SJSA1 (cell line): ENCODE results near the gene VIT. TPM values are rescaled to one million over a fixed set of nuclear protein-coding genes. Genes with fewer than 3 reads are reported as not detected.

Experiments
- DNase-seq, 2 experiments: peaks; one replicate each; pipeline ENCODE4 v3.0.0-alpha.2; 2015 to 2020; ENCODE audit warnings: low spot score in 2 of 2, low read depth in 1 of 2
- H3K27ac ChIP-seq: fragments of 250-450 bp; sonication (Bioruptor Pico); 2 replicates; pipeline ENCODE4 v1.5.1; 2020; ENCODE audit warnings: mild to moderate bottlenecking, moderate library complexity
- H3K27me3 ChIP-seq: fragments of 250-450 bp; sonication (Bioruptor Pico); replicated peaks from 2 replicates; pipeline ENCODE4 v1.5.1; 2020; ENCODE audit warnings: mild to moderate bottlenecking, moderate library complexity
- H3K36me3 ChIP-seq: fragments of 250-450 bp; sonication (Bioruptor Pico); 2 replicates; pipeline ENCODE4 v1.5.1; 2020; ENCODE audit warnings: mild to moderate bottlenecking
- H3K4me1 ChIP-seq: fragments of 250-450 bp; sonication (Bioruptor Pico); replicated peaks from 2 replicates; pipeline ENCODE4 v1.6.1; 2021; ENCODE audit warnings: mild to moderate bottlenecking
- H3K4me3 ChIP-seq: fragments of 250-450 bp; sonication (Bioruptor Pico); 2 replicates; pipeline ENCODE4 v1.5.1; 2020; ENCODE audit warnings: mild to moderate bottlenecking
- H3K9me3 ChIP-seq: fragments of 250-450 bp; sonication (Bioruptor Pico); replicated peaks from 2 replicates; pipeline ENCODE4 v1.5.1; 2020; ENCODE audit warnings: mild to moderate bottlenecking
- total RNA-seq: library from RNA; depleted of rRNA; stranded (reverse); fragments of >200 nt; shearing (Covaris generic); gene quantifications from 2 replicates; pipeline ENCODE4 v1.2.3, GENCODE V29; 2014

The VIT gene
- total RNA-seq, 1 experiment from 2014 or later: 1.1 TPM

DNA sequence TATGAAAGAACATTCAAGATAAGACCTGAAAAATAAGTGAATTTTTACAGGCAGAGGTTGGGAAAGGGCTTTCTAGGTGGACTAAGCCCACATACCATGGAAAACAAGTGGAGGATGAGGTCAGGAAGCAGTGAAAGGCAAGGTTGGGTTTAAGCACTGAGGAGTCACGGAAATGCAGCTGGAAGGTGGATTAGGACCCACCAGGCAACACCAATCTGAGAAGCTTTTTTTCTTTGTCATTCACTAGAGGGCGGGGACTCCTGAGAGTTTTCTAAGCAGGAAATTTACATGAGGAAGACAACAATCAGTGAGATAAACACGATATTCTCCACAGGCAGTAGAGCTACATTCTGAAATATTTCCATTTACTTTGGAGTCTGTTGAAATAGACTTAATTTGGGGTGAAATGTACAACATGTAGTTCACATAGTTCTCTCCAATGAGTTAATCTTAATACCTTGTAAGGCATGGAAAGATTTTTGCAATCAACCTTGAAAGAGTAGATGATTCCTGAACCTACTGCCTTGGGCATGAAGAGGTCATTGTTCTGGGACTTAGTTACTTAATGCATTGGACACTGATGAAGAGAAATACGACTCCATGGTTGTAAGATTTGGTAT lies 40.7 kb downstream of the VIT start:
- no peak overlapping the region for H3K27ac ChIP-seq
- H3K4me1 ChIP-seq: peaks cover 19% of the 10 kb centered on the region
- no peaks in the 10 kb centered on the region for H3K36me3 ChIP-seq
- H3K4me3 ChIP-seq: no peak overlapping the region
- H3K9me3 ChIP-seq: no peaks in the 10 kb centered on the region
- H3K27me3 ChIP-seq: no peaks in the 10 kb centered on the region
- no peak for DNase-seq

DNA sequence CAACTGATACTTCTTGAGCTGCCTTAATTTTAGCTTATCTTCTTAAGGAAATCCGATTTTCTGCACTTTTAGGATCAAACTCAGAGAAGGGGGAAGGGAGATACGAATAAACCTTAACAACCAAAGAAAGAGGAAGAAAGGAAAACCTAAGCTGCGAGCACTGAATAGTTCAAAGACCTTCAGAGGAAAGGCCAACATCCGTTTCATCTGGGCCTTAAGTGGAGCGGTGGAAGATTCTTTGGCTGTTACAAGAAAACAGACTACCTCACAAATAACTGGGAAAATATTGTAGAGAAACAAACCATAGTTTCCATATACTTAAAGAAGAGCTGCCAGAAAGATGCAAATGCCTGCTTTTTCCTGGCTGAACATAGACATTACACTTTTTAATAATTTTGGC lies 43.6 kb downstream of the VIT start:
- H3K36me3 ChIP-seq: no peaks in the 10 kb centered on the region
- no peaks in the 10 kb centered on the region for H3K27me3 ChIP-seq
- peaks cover 21% of the 10 kb centered on the region for H3K4me1 ChIP-seq
- H3K4me3 ChIP-seq: no peak overlapping the region
- no peak for DNase-seq
- no peak overlapping the region for H3K27ac ChIP-seq
- no peaks in the 10 kb centered on the region for H3K9me3 ChIP-seq

DNA sequence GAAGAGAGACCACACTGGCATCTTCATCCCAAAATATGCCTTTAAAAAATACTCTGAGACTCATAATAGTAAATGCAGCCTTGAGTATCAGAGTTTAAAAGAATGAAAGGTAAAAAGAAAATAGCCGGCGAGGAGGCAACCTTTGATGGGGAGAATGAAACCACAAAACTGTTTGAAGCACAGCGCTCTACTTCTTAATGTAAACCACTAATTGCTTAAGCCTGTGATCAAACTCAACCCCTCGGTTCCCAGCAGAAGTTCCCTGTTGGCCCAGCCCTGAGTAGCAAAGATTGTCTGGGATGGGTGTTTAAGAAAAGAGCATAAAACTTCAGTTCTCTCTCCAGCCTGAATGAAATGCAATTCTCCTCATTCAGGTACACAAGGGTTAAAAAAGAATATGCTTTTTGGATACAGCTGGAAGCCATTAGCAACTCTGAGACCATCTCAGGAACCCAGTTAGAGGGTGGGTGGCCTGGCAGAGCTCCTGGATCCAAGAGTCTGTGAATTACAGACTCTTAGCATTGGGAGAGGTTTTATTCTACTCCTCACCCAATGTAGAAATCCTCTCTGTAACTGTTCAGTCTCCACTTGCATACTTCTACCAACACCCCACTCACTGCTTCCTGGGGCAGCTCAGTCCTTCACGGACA lies 44.8 kb downstream of the VIT start:
- peak in 1 of 2 experiments; percentile 10 for DNase-seq
- Histone ChIP-seq H3K27me3 (no peaks in the 10 kb centered on the region), H3K9me3 (no peaks in the 10 kb centered on the region), H3K4me1 (peaks cover 21% of the 10 kb centered on the region), H3K4me3 (no peak overlapping the region), H3K36me3 (no peaks in the 10 kb centered on the region), H3K27ac (no peak overlapping the region)

DNA sequence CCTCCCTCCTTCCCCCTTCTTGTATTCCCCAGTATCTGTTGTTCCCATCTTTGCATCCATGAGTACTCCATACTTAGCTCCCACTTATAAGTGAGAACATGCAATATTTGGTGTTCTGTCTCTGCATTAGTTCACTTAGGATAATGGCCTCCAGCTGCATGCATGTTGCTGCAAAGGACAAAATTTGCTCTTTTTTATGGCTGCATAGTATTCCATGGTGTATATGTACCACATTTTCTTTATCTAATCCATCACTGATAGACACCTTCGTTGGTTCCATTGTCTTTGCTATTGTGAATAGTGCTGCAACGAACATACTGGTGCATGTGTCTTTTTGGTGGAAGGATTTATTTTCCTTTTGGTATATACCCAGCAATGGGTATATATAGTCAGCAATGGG lies 47.4 kb downstream of the VIT start:
- no peak overlapping the region for H3K4me3 ChIP-seq
- H3K27ac ChIP-seq: no peak overlapping the region
- no peaks in the 10 kb centered on the region for H3K9me3 ChIP-seq
- H3K4me1 ChIP-seq: peaks cover 33% of the 10 kb centered on the region
- no peaks in the 10 kb centered on the region for H3K36me3 ChIP-seq
- H3K27me3 ChIP-seq: no peaks in the 10 kb centered on the region
- no peak for DNase-seq

DNA sequence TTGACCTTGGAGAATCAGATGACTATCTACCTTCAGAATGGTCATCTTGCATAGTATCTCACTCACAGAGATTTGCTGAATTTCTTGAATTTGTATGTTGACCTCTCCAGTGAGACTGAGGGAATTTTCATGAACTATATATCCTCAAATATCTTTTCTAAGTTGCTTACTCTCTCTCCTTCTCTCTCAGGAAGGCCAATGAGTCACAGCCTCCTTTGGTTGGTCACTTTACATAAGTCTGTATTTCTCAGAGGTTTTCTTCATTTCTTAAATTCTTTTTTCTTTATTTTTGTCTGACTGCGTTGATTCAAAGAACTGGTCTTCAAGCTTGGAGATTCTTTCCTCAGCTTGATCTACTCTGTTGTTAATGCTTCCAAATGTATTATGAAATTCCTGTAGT lies 51.7 kb downstream of the VIT start:
- H3K4me3 ChIP-seq: no peak overlapping the region
- no peak for DNase-seq
- no peaks in the 10 kb centered on the region for H3K27me3 ChIP-seq
- H3K9me3 ChIP-seq: no peaks in the 10 kb centered on the region
- peaks cover 12% of the 10 kb centered on the region for H3K4me1 ChIP-seq
- H3K36me3 ChIP-seq: no peaks in the 10 kb centered on the region
- no peak overlapping the region for H3K27ac ChIP-seq

DNA sequence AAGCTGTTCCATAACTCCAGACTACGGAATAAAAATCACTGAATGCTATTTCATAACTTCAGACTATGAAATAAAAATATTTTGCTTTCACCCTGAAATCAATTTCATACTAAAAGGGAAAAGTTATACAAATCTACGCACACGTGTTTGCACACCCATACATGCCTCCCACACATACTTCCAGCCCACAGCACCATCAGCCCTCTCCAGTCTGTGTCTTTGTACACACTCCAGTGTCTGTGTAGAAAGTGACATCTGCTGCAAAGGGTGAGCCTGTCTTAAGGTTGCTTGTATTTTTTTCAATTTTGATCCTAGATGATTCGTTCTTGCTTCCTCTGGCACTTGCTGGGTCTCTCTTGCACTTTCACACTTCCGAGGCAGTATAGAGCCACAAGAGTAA lies 53.6 kb downstream of the VIT start:
- no peaks in the 10 kb centered on the region for H3K36me3 ChIP-seq
- no peak for DNase-seq

DNA sequence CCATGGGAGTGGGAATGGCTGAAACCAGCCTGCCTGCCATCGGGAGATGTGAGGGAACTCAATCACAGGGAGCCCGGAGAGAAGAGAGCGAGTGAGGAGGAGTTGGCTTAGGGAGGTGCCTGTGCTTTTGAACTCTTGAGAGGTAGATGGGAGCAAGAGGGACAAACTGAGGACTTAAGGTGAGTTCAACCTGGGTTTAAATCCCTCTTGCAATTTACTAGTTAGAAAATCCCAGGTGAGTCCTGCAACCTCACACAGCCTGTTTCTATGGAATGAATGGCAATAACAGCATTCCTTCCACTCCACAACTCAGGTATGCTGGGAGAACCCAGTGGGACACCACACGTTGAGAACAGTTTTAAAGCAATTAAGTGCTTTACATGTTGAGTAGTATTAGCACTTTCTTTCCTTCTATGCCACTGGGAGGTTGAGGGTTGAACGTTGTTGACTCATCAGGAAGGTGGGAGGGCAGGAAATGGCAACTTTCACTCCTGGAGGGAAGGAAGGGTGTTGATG lies 57.3 kb downstream of the VIT start:
- DNase-seq: no peak
- no peak overlapping the region for H3K4me3 ChIP-seq
- no peaks in the 10 kb centered on the region for H3K36me3 ChIP-seq
- peaks cover 5% of the 10 kb centered on the region; the same call in 1 of the 2 replicates for H3K4me1 ChIP-seq
- H3K9me3 ChIP-seq: no peaks in the 10 kb centered on the region
- H3K27ac ChIP-seq: no peak overlapping the region
- no peaks in the 10 kb centered on the region for H3K27me3 ChIP-seq

More for the DNA sequence above, 53.6 kb downstream of the VIT start:
- H3K27ac ChIP-seq: no peak overlapping the region
- H3K4me1 ChIP-seq: peaks cover 17% of the 10 kb centered on the region
- no peaks in the 10 kb centered on the region for H3K9me3 ChIP-seq
- no peaks in the 10 kb centered on the region for H3K27me3 ChIP-seq
- H3K4me3 ChIP-seq: no peak overlapping the region

DNA sequence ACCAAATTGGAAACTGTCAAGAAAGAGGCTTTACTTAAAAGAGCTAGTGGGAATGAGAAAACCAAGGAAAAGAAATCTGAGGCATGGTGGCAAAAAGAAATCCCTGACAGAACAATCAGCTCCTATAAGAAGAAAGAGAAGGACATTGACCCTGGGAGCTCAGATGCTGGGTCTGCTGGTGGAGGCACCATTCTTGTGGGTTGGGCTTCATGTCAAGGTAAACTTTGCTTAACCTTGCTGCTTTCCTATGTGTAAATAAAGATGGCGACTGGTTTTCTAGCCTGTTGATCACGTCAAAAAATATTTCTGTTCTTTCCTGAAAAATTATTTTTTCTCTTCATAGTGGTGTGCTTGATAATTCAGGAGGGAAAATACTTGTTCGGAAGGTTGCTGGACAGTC lies 58.1 kb downstream of the VIT start:
- no peaks in the 10 kb centered on the region for H3K27me3 ChIP-seq
- no peak for DNase-seq
- no peak overlapping the region for H3K27ac ChIP-seq
- peaks cover 5% of the 10 kb centered on the region; the same call in 1 of the 2 replicates for H3K4me1 ChIP-seq
- no peaks in the 10 kb centered on the region for H3K36me3 ChIP-seq
- no peaks in the 10 kb centered on the region for H3K9me3 ChIP-seq
- H3K4me3 ChIP-seq: no peak overlapping the region

DNA sequence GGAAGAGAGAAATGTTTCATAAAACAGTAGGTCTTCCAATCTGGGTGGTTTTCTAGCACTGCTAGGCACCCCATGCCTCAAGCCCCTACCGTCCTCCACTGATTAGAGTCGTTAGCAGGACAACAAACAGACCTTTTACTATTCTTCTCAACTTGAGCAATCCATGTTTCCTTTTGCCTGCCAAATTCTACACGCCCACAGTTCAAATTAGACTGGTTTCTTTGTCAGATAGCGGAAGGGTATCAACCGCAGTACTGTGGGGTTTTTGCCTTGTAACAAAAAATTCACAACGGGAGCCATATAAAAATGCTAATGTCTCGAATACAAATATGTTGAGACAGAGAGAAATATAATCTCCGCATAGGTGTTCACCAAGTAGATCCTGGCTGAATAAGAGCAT lies 59.9 kb downstream of the VIT start:
- no peaks in the 10 kb centered on the region for H3K27me3 ChIP-seq
- no peak overlapping the region for H3K27ac ChIP-seq
- no peak overlapping the region for H3K4me3 ChIP-seq
- no peaks in the 10 kb centered on the region for H3K36me3 ChIP-seq
- peaks cover 5% of the 10 kb centered on the region; the same call in 1 of the 2 replicates for H3K4me1 ChIP-seq
- no peaks in the 10 kb centered on the region for H3K9me3 ChIP-seq
- DNase-seq: no peak

DNA sequence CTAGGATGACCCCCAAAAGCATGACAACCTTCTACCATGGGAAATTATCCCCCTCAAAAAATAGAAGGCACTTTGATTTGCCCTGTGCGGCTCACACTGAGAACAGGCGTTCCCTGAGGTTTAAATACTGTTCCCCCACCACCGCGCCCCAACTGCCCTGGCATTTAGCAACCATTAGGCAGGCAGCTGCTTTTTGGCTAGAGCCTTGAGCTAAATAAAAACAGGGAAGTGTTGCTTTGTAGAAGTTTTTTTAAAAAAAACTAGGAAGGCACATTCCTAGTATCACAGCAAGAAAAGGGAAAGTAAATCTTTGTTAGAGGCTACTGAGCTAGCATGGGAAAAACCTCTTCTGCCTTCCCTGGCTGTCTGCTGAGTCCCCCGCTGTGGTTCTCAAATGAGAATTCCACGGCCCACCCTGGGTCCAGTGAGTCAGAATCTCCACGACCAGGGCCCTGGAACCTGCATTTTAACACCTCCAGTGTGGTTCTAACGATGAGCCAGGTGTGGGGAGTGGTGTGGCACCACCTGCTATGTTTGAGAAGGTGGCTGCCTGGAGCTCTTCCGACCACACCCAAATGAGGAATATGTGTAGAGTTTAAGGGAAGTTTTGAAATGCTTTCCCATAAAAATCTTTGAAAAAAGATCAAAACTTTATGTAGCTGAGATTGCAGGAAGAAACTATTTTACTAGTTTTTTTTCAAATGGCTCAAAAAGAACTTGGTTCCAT lies 66.4 kb downstream of the VIT start:
- no peak for DNase-seq

DNA sequence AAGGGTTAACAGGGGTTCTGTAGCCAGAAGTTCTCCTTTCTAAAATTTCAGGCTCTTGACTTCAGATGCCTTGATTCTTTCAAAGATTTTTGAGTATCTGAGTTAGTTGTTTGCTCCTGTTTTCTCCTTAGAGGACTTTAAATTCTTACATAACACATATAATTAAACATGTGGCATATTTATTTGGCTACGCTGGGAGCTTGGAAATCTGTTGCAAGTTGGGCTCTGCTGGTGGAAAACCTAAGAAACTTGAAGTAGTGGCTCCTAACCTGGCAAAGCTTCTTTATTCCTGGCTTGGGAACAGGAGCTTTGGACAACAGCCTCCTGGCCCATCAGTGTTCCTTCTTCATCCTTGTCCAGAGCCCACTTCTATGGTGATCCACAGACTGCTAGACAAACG lies 72.6 kb downstream of the VIT start:
- H3K4me3 ChIP-seq: no peak overlapping the region
- H3K9me3 ChIP-seq: no peaks in the 10 kb centered on the region; the same call in 1 of the 2 replicates
- H3K27ac ChIP-seq: no peak overlapping the region
- no peaks in the 10 kb centered on the region for H3K36me3 ChIP-seq
- no peaks in the 10 kb centered on the region for H3K4me1 ChIP-seq
- no peaks in the 10 kb centered on the region for H3K27me3 ChIP-seq
- DNase-seq: no peak

More for the DNA sequence above, 66.4 kb downstream of the VIT start:
- Histone ChIP-seq H3K9me3 (no peaks in the 10 kb centered on the region; the same call in 1 of the 2 replicates), H3K36me3 (no peaks in the 10 kb centered on the region), H3K4me1 (no peaks in the 10 kb centered on the region), H3K27ac (no peak overlapping the region), H3K4me3 (no peak overlapping the region), H3K27me3 (0 out of 2 replicates have a peak, but pooled peaks cover 4% of the 10 kb centered on the region)

DNA sequence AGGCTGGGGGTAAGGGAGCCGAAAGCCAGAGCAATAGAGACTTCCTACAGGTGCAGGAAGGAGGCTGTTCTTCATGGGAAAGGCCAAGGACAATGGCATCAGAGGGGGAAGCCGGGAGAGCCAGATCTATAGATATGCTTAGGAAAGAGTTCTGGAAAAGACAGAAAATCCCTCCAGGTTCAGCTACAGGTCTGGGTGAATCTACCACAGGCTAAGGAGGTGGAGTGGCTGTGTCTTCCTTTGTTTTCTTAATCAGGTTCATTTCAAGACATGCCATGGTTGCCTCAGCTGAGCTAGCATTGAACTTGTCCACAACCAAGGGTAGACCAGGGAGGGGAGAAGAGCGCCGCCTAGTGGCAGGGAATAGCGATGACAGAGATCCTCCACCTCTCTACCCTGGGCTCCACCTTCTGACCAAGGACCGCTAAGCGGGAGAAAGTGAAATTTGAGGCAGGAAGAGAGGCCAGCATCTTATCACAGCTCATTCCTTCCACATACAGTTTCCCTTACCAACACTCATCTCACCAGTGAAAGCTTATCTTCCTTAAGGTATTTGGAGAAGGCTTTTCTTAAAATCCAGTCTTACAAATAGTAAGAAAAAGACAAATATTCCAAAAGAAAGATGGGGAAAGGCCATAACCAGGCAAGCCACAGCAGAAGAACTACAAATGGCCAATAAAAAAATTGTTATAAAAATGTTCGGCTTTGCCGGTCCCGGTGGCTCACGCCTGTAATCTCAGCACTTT lies 74.2 kb downstream of the VIT start:
- peak; percentile 41 to 51 for DNase-seq
- Histone ChIP-seq H3K36me3 (no peaks in the 10 kb centered on the region), H3K27me3 (no peaks in the 10 kb centered on the region), H3K4me3 (no peak overlapping the region), H3K4me1 (no peaks in the 10 kb centered on the region), H3K27ac (no peak overlapping the region), H3K9me3 (no peaks in the 10 kb centered on the region; the same call in 1 of the 2 replicates)

DNA sequence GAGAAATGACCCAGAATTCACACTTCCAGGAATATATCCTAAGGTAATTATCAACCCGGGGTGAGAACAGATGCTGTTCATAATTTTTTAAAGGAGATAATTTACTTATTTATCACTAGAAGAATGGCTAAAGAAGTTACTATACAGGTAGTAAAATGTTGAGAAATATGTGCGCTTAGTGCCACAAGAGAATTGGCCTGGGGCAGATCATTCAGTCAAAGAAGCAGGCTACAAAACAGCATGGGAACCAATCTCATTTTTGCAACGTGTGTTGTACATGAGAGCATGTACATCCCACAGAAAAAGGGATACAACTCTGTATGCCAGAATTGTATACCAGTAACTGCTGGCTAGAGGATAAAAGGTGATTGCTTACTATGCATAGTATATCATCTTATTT lies 75.2 kb downstream of the VIT start:
- no peaks in the 10 kb centered on the region for H3K36me3 ChIP-seq
- H3K27ac ChIP-seq: no peak overlapping the region
- H3K9me3 ChIP-seq: no peaks in the 10 kb centered on the region
- DNase-seq: no peak
- H3K27me3 ChIP-seq: no peaks in the 10 kb centered on the region
- no peak overlapping the region for H3K4me3 ChIP-seq
- H3K4me1 ChIP-seq: no peaks in the 10 kb centered on the region
